Neural cell (in vitro differentiated cells): Measurements from ENCODE around the gene RBM39. TPM values are rescaled to one million over a fixed set of nuclear protein-coding genes. Genes with fewer than 3 reads are reported as not detected.

Experiments used
- H2AFZ ChIP-seq: fragments of 200-600, 300-800 bp; sonication (generic), shearing (Covaris generic); 2 replicates; pipeline ENCODE4 v1.6.0; 2014; ENCODE audit warnings: low read depth, mild to moderate bottlenecking, antibody characterized with exemption, low read length, moderate library complexity
- H3F3A ChIP-seq: fragments of 200-600 bp; shearing (Covaris generic); 2 replicates; pipeline ENCODE4 v1.6.1; 2016; ENCODE audit warnings: mild to moderate bottlenecking, moderate library complexity, mixed read lengths, antibody characterized with exemption, low read length; ENCODE audit not compliant: insufficient read depth, poor library complexity, severe bottlenecking
- H3K27ac ChIP-seq: fragments of 200-600, 300-800 bp; sonication (generic), shearing (Covaris generic); 2 replicates; pipeline ENCODE4 v1.5.1; 2014; ENCODE audit warnings: mild to moderate bottlenecking, low read length, moderate library complexity
- H3K27me3 ChIP-seq: fragments of 300-800, 200-600 bp; sonication (generic), shearing (Covaris generic); 2 replicates; pipeline ENCODE4 v1.6.0; 2014; ENCODE audit warnings: mild to moderate bottlenecking, low read depth, low read length, moderate library complexity; ENCODE audit not compliant: insufficient read depth
- H3K36me3 ChIP-seq: fragments of 300-800, 200-600 bp; sonication (generic), shearing (Covaris generic); 2 replicates; pipeline ENCODE4 v1.5.1; 2014; ENCODE audit warnings: mild to moderate bottlenecking, antibody characterized with exemption, low read length, moderate library complexity; ENCODE audit not compliant: insufficient read depth
- H3K4me2 ChIP-seq: fragments of 300-800, 200-600 bp; sonication (generic), shearing (Covaris generic); 2 replicates; pipeline ENCODE4 v1.6.0; 2014; ENCODE audit warnings: mild to moderate bottlenecking, low read length
- H3K4me3 ChIP-seq: fragments of 300-800, 200-600 bp; sonication (generic), shearing (Covaris generic); 2 replicates; pipeline ENCODE4 v1.5.1; 2014; ENCODE audit warnings: mild to moderate bottlenecking, low read length, moderate library complexity
- H3K79me2 ChIP-seq: fragments of 200-600 bp; shearing (Covaris generic); replicated peaks from 2 replicates; pipeline ENCODE4 v1.6.0; 2014; ENCODE audit warnings: mild to moderate bottlenecking, low read length, moderate library complexity; ENCODE audit not compliant: insufficient read depth
- H3K9ac ChIP-seq: fragments of 300-800, 200-600 bp; sonication (generic), shearing (Covaris generic); 2 replicates; pipeline ENCODE4 v1.6.1; 2016; ENCODE audit warnings: mild to moderate bottlenecking, low read length, mixed read lengths
- H3K9me2 ChIP-seq: fragments of 200-600 bp; shearing (Covaris generic); 2 replicates; pipeline ENCODE4 v1.6.1; 2016; ENCODE audit warnings: mild to moderate bottlenecking, low read length, mixed read lengths; ENCODE audit not compliant: insufficient read depth
- H3K9me3 ChIP-seq: fragments of 200-600, 300-800 bp; sonication (generic), shearing (Covaris generic); 2 replicates; pipeline ENCODE4 v1.6.1; 2016; ENCODE audit warnings: mild to moderate bottlenecking, mixed run types, low read length, moderate library complexity, mixed read lengths
- H4K20me1 ChIP-seq: fragments of 200-600 bp; shearing (Covaris generic); 2 replicates; pipeline ENCODE4 v1.6.1; 2016; ENCODE audit warnings: mild to moderate bottlenecking, mixed run types; ENCODE audit not compliant: insufficient read depth
- CTCF ChIP-seq: fragments of 450-650 bp; IDR thresholded peaks from 2 replicates; pipeline ENCODE4 v1.5.1; 2014; ENCODE audit warnings: antibody characterized with exemption, mild to moderate bottlenecking, moderate library complexity; ENCODE audit not compliant: poor library complexity, severe bottlenecking
- EP300 ChIP-seq: fragments of 450-650 bp; conservative IDR thresholded peaks from 2 replicates; pipeline ENCODE4 v1.6.1; 2014; ENCODE audit warnings: antibody characterized with exemption, mild to moderate bottlenecking, moderate library complexity; ENCODE audit not compliant: poor library complexity, severe bottlenecking
- EZH2 ChIP-seq: fragments of 200-600, 300-800 bp; shearing (Covaris generic), sonication (generic); IDR thresholded peaks from 2 replicates; pipeline ENCODE4 v1.6.1; 2014; ENCODE audit warnings: antibody characterized with exemption, low read length, borderline replicate concordance, mild to moderate bottlenecking; ENCODE audit not compliant: insufficient read depth, poor library complexity, severe bottlenecking
- MXI1 ChIP-seq: fragments of 450-650 bp; conservative IDR thresholded peaks from 2 replicates; pipeline ENCODE4 v1.6.1; 2014; ENCODE audit warnings: antibody characterized with exemption, mild to moderate bottlenecking; ENCODE audit not compliant: poor library complexity, severe bottlenecking
- POLR2AphosphoS5 ChIP-seq: IDR thresholded peaks from 2 replicates; pipeline ENCODE4 v1.6.1; 2012
- RAD21 ChIP-seq: fragments of 450-650 bp; conservative IDR thresholded peaks from 2 replicates; pipeline ENCODE4 v1.6.1; 2014; ENCODE audit warnings: antibody characterized with exemption, mild to moderate bottlenecking, moderate library complexity
- REST ChIP-seq: IDR thresholded peaks from 2 replicates; pipeline ENCODE4 v1.6.1; 2012; ENCODE audit warnings: borderline replicate concordance
- SMC3 ChIP-seq: fragments of 450-650 bp; conservative IDR thresholded peaks from 2 replicates; pipeline ENCODE4 v1.6.1; 2014; ENCODE audit warnings: antibody characterized with exemption, mild to moderate bottlenecking, moderate library complexity; ENCODE audit not compliant: poor library complexity
- TAF1 ChIP-seq: IDR thresholded peaks from 2 replicates; pipeline ENCODE4 v1.6.1; 2012; ENCODE audit warnings: low read depth
- polyA plus RNA-seq: library from polyadenylated mRNA; depleted of rRNA; stranded (reverse); fragments of >200 nt; gene quantifications from 2 replicates; pipeline ENCODE4 v1.2.3, GENCODE V29; 2014

RBM39 gene
- polyA plus RNA-seq, 1 donor from 2014 or later, result 839 TPM

- Histone ChIP-seq H3K9ac (no peak overlapping the region), H3K4me2 (no peak overlapping the region), H3K36me3 (peaks cover 9% of the 10 kb centered on the region), H3K27me3 (no peaks in the 10 kb centered on the region), H3K79me2 (peaks cover 82% of the 10 kb centered on the region), H3K4me3 (no peak overlapping the region), H2AFZ (no peak overlapping the region), H3K9me2 (no peaks in the 10 kb centered on the region), H3K9me3 (no peaks in the 10 kb centered on the region), H4K20me1 (peaks cover 67% of the 10 kb centered on the region), H3K27ac (no peak overlapping the region), H3F3A (no peaks in the 10 kb centered on the region)
- no peak for TF ChIP-seq POLR2AphosphoS5
- TF ChIP-seq EZH2, result no peak
- no peak for TF ChIP-seq SMC3
- TF ChIP-seq CTCF, result no peak
- TF ChIP-seq EP300, result no peak
- TF ChIP-seq REST, result no peak
- no peak for TF ChIP-seq MXI1
- no peak for TF ChIP-seq TAF1
- no peak for TF ChIP-seq RAD21
Observed at GRCh38 chr20:35731862-35732643, 10.0 kb downstream of the RBM39 start.

- Histone ChIP-seq H3K36me3 (peaks cover 9% of the 10 kb centered on the region), H2AFZ (no peak overlapping the region), H3K4me2 (no peak overlapping the region)
Observed at GRCh38 chr20:35731469-35731788, 10.6 kb downstream of the RBM39 start.

More at GRCh38 chr20:35731469-35731788, 10.6 kb downstream of the RBM39 start:
- Histone ChIP-seq H3K4me3 (no peak overlapping the region), H3F3A (no peaks in the 10 kb centered on the region), H3K27me3 (no peaks in the 10 kb centered on the region), H3K79me2 (peaks cover 85% of the 10 kb centered on the region), H3K27ac (no peak overlapping the region), H3K9me3 (no peaks in the 10 kb centered on the region), H3K9ac (no peak overlapping the region), H3K9me2 (no peaks in the 10 kb centered on the region), H4K20me1 (peaks cover 67% of the 10 kb centered on the region)
- TF ChIP-seq REST (no peak), SMC3 (no peak), TAF1 (no peak), CTCF (no peak), RAD21 (no peak), EP300 (no peak), MXI1 (no peak), POLR2AphosphoS5 (no peak), EZH2 (no peak)
